Right lobe of liver (tissue), 6 donors: ENCODE measurements around the gene KLHL8. TPM values are rescaled to one million over a fixed set of nuclear protein-coding genes. Genes with fewer than 3 reads are reported as not detected.
"Not testable (repeated sequence)": the region's sequence is repeated elsewhere in the genome, so short reads cannot be mapped to it uniquely, and the experiment has no call there.

Experiments used
- ATAC-seq, 4 donors: fragments of 200-7000 bp; cut with Tn5 transposase; one replicate each; pipeline ENCODE4 v1.9.1; 2020; ENCODE audit warnings: mild to moderate bottlenecking in 4 of 4, moderate library complexity in 4 of 4
- DNase-seq, 3 donors: peaks; one replicate each; pipeline ENCODE4 v3.0.0-alpha.2; 2020
- H3K27ac ChIP-seq, 3 donors: fragments of 200-600 bp; one replicate each; pipeline ENCODE4 v1.8.0; 2022
- H3K27me3 ChIP-seq, 2 donors: fragments of 200-600 bp; one replicate each; pipeline ENCODE4 v1.8.0; 2022
- H3K36me3 ChIP-seq, 4 donors: fragments of 200-600 bp; sonication (generic) in 1 of 4; one replicate each; pipeline versions ENCODE4 v1.5.1 to v1.8.0; 2017 to 2022; ENCODE audit warnings: control low read depth in 1 of 4
- H3K4me1 ChIP-seq, 4 donors: fragments of 200-600 bp; sonication (generic) in 1 of 4; one replicate each; pipeline versions ENCODE4 v1.5.1 to v1.8.0; 2017 to 2022; ENCODE audit warnings: control low read depth in 1 of 4
- H3K4me3 ChIP-seq, 3 donors: fragments of 200-600 bp; one replicate each; pipeline ENCODE4 v1.8.0; 2022
- H3K9me3 ChIP-seq, 4 donors: fragments of 200-600 bp; sonication (generic) in 1 of 4; one replicate each; pipeline versions ENCODE4 v1.5.1 to v1.8.0; 2017 to 2022; ENCODE audit warnings: control low read depth in 1 of 4
- POLR2A ChIP-seq: fragments of 450-650 bp; IDR thresholded peaks from one replicate; pipeline ENCODE4 v1.6.1; 2017; ENCODE audit warnings: antibody characterized with exemption, mild to moderate bottlenecking
- WGBS: methylation state at CpG from one replicate; pipeline ENCODE4 v1.1.6; 2018; ENCODE audit warnings: low coverage, low lambda C conversion rate; ENCODE audit not compliant: insufficient coverage; ENCODE audit errors: missing lambda C conversion rate; 5-methylcytosine and 5-hydroxymethylcytosine counted together
- intact Hi-C, 2 donors: fragments of 100-400 bp; cut with DNase I; formaldehyde crosslinking; loops; one replicate each; pipeline versions ENCODE4 v1.11.2 to v1.14.1; 2022
- total RNA-seq, 6 experiments: library from RNA; depleted of rRNA in 2 of 6; stranded (reverse); fragments of >200 nt in 2 of 6; fragmentation: NEBNext Ultra II Directional in 3 of 6; extraction: Animal tissue kit (Norgen Biotek cat#: 25700) in 3 of 6; gene quantifications; one replicate each; pipeline versions ENCODE4 v1.1.0 to v1.2.4, GENCODE V29; 2016 to 2023
- TF ChIP-seq, protein P1 (sequence below), 4 donors: fragments of 200-600 bp in 3 of 4; fragments of 450-650 bp in 1 of 4; IDR thresholded peaks; one replicate each; pipeline versions ENCODE4 v1.5.1 to v1.8.0; 2016 to 2022; ENCODE audit warnings: antibody characterized with exemption in 4 of 4, mild to moderate bottlenecking in 2 of 4
- donor health status: DM: no; HTN: yes; CAD: no.
- donor health status: DM: no; HTN: no; CAD: no.
- donor health status: DM: no; HTN: no; CAD: no.
- donor health status: DM: no; HTN: yes; CAD: no.
- donor health status: DM: no; HTN: yes; CAD: no.

Gene KLHL8
- total RNA-seq, 6 experiments from 2014 or later: 5.5 to 9.6 (median 7.2) TPM

- Histone ChIP-seq H3K27ac (no peak overlapping the region), H3K4me1 (no peaks in the 10 kb centered on the region), H3K9me3 (no peaks in the 10 kb centered on the region), H3K4me3 (no peak overlapping the region), H3K36me3 (no peaks in the 10 kb centered on the region), H3K27me3 (no peaks in the 10 kb centered on the region)
- WGBS: 34% methylated on average over 2 of the region's 2 CpGs
- intact Hi-C loops: loop anchor here in 1 of 2 donors (10.0 kb wide), 1 partner anchor 84 kb away; no protein-coding TSS in a partner anchor
- DNase-seq: no peak
- TF ChIP-seq, protein P1, sequence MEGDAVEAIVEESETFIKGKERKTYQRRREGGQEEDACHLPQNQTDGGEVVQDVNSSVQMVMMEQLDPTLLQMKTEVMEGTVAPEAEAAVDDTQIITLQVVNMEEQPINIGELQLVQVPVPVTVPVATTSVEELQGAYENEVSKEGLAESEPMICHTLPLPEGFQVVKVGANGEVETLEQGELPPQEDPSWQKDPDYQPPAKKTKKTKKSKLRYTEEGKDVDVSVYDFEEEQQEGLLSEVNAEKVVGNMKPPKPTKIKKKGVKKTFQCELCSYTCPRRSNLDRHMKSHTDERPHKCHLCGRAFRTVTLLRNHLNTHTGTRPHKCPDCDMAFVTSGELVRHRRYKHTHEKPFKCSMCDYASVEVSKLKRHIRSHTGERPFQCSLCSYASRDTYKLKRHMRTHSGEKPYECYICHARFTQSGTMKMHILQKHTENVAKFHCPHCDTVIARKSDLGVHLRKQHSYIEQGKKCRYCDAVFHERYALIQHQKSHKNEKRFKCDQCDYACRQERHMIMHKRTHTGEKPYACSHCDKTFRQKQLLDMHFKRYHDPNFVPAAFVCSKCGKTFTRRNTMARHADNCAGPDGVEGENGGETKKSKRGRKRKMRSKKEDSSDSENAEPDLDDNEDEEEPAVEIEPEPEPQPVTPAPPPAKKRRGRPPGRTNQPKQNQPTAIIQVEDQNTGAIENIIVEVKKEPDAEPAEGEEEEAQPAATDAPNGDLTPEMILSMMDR (IDR thresholded peaks at IDR 0.05): peak; percentile 84 to 95 (median 86)
- no peak for TF ChIP-seq POLR2A
- ATAC-seq: peak; percentile 86 to 94 (median 91)
Measured at GRCh38 chr4:87150498-87151261, 69.7 kb downstream of the KLHL8 start.

GRCh38 chr4:87147116-87147515 is 73.3 kb downstream of the KLHL8 start:
- Histone ChIP-seq H3K27me3 (no peaks in the 10 kb centered on the region), H3K27ac (no peak overlapping the region), H3K9me3 (no peaks in the 10 kb centered on the region), H3K36me3 (peaks cover 0 to 1% (median 0%) of the 10 kb centered on the region in 4 donors), H3K4me1 (no peaks in the 10 kb centered on the region), H3K4me3 (no peak overlapping the region)
- DNase-seq (no peak), ATAC-seq (no peak)
- TF ChIP-seq POLR2A: no peak
- TF ChIP-seq, protein P1 (IDR thresholded peaks at IDR 0.05): no peak
- intact Hi-C loops: no loop called here
- WGBS: 79% methylated on average over 3 of the region's 3 CpGs

- intact Hi-C loops, H3K9me3 ChIP-seq, H3K27ac ChIP-seq, H3K27me3 ChIP-seq, H3K4me1 ChIP-seq, ATAC-seq, DNase-seq, H3K36me3 ChIP-seq, H3K4me3 ChIP-seq: not testable (repeated sequence)
- WGBS: 83% methylated on average over 6 of the region's 6 CpGs
Measured at GRCh38 chr4:87145934-87146333, 74.5 kb downstream of the KLHL8 start.

DNA sequence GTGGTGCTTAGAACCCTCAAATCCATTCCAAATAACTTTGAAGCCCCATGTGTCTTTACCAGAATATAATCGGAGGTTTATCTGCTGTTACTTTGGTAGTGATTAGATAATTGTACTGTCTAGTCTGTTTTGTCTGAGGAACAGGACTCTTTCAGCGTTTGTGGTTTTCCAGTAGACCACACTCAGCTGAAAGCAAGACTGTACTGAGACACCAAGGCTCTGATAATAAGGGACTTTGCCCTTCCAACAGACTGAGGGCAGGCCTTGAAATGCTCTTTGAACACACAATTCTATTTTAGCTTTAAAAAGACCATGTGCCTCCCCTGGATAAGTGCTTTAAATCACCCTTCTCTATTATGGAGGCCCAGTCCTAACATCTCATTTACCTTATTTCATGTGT is 76.1 kb downstream of the KLHL8 start:
- Histone ChIP-seq H3K36me3 (peaks cover 0 to 8% (median 2%) of the 10 kb centered on the region in 4 donors), H3K4me1 (no peaks in the 10 kb centered on the region), H3K27me3 (no peaks in the 10 kb centered on the region), H3K27ac (no peak overlapping the region), H3K4me3 (no peak overlapping the region), H3K9me3 (no peaks in the 10 kb centered on the region)
- 76% methylated on average over 2 of the region's 2 CpGs for WGBS
- DNase-seq (no peak), ATAC-seq (peak in 1 of 4 donors; percentile 22)
- no peak for TF ChIP-seq POLR2A
- TF ChIP-seq, protein P1 (IDR thresholded peaks at IDR 0.05): no peak
- intact Hi-C loops: no loop called here

- H3K4me1 ChIP-seq: no peaks in the 10 kb centered on the region
- no peaks in the 10 kb centered on the region for H3K27me3 ChIP-seq
- intact Hi-C loops: no loop called here
- peaks cover 0 to 26% (median 10%) of the 10 kb centered on the region in 4 donors for H3K36me3 ChIP-seq
- peak; percentile 47 to 77 (median 57) for ATAC-seq
- H3K9me3 ChIP-seq: no peaks in the 10 kb centered on the region
- H3K27ac ChIP-seq: no peak overlapping the region
- TF ChIP-seq POLR2A: no peak
- TF ChIP-seq, protein P1 (IDR thresholded peaks at IDR 0.05): no peak
- no peak for DNase-seq
- H3K4me3 ChIP-seq: no peak overlapping the region
- WGBS: 56% methylated on average over 3 of the region's 3 CpGs
Measured at GRCh38 chr4:87141428-87141827, 79.0 kb downstream of the KLHL8 start.
